H1 (cell line): ENCODE data around the gene DDX11. TPM values are rescaled to one million over a fixed set of nuclear protein-coding genes. Genes with fewer than 3 reads are reported as not detected.

ENCODE experiments used
- BACH1 ChIP-seq: IDR thresholded peaks from 2 replicates; pipeline ENCODE4 v1.6.1; 2012; ENCODE audit warnings: low read length, improper control_type of control experiment
- CBX5 ChIP-seq: fragments of 300-800, 300-1000 bp; sonication (generic); IDR thresholded peaks from 2 replicates; pipeline ENCODE4 v1.7.1; 2016; ENCODE audit warnings: antibody characterized with exemption, low read length, low read depth
- HDAC6 ChIP-seq: IDR thresholded peaks from one replicate; pipeline ENCODE4 v1.7.1; 2012; ENCODE audit warnings: low read depth, mild to moderate bottlenecking, inconsistent platforms, low read length, moderate library complexity
- JUND ChIP-seq: IDR thresholded peaks from 2 replicates; pipeline ENCODE4 v1.6.1; 2011; ENCODE audit warnings: mild to moderate bottlenecking, improper control_type of control experiment, low read length
- KDM4A ChIP-seq: IDR thresholded peaks from one replicate; pipeline ENCODE4 v1.7.1; 2012; ENCODE audit warnings: low read depth, mild to moderate bottlenecking, moderate library complexity, low read length, inconsistent platforms; ENCODE audit not compliant: severe bottlenecking
- NRF1 ChIP-seq: IDR thresholded peaks from 2 replicates; pipeline ENCODE4 v1.6.1; 2011; ENCODE audit warnings: mild to moderate bottlenecking, low read depth, low read length, improper control_type of control experiment
- POU5F1 ChIP-seq: IDR thresholded peaks from 2 replicates; pipeline ENCODE4 v1.6.1; 2011; ENCODE audit warnings: low read depth, mild to moderate bottlenecking, low read length, moderate library complexity
- SAP30 ChIP-seq: fragments of 300-600 bp; sonication (generic); IDR thresholded peaks from 2 replicates; pipeline ENCODE4 v1.7.1; 2012; ENCODE audit warnings: low read length, moderate library complexity, mild to moderate bottlenecking, inconsistent platforms; ENCODE audit not compliant: insufficient read depth, insufficient replicate concordance
- SP2 ChIP-seq: IDR thresholded peaks from 2 replicates; pipeline ENCODE4 v1.6.1; 2012; ENCODE audit warnings: mild to moderate bottlenecking, low read length, inconsistent platforms
- SUZ12 ChIP-seq: fragments of 200-600 bp; sonication (generic); IDR thresholded peaks from 2 replicates; pipeline ENCODE4 v1.6.1; 2012; ENCODE audit warnings: mild to moderate bottlenecking, inconsistent platforms, low read length, moderate library complexity, mixed read lengths
- TAF1 ChIP-seq: IDR thresholded peaks from 2 replicates; pipeline ENCODE4 v1.6.1; 2011; ENCODE audit warnings: mild to moderate bottlenecking, low read depth, low read length
- YY1 ChIP-seq: IDR thresholded peaks from 2 replicates; pipeline ENCODE4 v1.6.1; 2011; ENCODE audit warnings: low read depth, mild to moderate bottlenecking, low read length
- polyA plus RNA-seq, 7 experiments: library from polyadenylated mRNA; depleted of rRNA in 3 of 7; stranded (reverse) in 5 of 7; unstranded in 2 of 7; fragments of >200 nt in 5 of 7; fragments of 200-250 nt in 2 of 7; gene quantifications; 1 replicate in 5 of 7; 2 replicates in 1 of 7; 4 replicates in 1 of 7; pipeline versions ENCODE4 v1.2.1 to v1.2.3, GENCODE V29; 2011 to 2013; ENCODE audit warnings: missing spikeins in 2 of 7, mixed read lengths in 2 of 7
- total RNA-seq: library from RNA; stranded (reverse); fragmentation: NEBNext Ultra II Directional; extraction: Animal tissue kit (Norgen Biotek cat#: 25700); gene quantifications from 2 replicates; pipeline ENCODE4 v1.2.1, GENCODE V29; 2021
- TF ChIP-seq, protein P1 (sequence below): IDR thresholded peaks from 2 replicates; pipeline ENCODE4 v1.6.1; 2011; ENCODE audit warnings: low read depth, mild to moderate bottlenecking, low read length; ENCODE audit not compliant: insufficient read depth

The DDX11 gene
- total and polyA plus RNA-seq, 2 of the 8 experiments (the other 6 are each of a cell fraction or from before 2014, with no cell fraction given), result 61.6 to 141 TPM

DNA sequence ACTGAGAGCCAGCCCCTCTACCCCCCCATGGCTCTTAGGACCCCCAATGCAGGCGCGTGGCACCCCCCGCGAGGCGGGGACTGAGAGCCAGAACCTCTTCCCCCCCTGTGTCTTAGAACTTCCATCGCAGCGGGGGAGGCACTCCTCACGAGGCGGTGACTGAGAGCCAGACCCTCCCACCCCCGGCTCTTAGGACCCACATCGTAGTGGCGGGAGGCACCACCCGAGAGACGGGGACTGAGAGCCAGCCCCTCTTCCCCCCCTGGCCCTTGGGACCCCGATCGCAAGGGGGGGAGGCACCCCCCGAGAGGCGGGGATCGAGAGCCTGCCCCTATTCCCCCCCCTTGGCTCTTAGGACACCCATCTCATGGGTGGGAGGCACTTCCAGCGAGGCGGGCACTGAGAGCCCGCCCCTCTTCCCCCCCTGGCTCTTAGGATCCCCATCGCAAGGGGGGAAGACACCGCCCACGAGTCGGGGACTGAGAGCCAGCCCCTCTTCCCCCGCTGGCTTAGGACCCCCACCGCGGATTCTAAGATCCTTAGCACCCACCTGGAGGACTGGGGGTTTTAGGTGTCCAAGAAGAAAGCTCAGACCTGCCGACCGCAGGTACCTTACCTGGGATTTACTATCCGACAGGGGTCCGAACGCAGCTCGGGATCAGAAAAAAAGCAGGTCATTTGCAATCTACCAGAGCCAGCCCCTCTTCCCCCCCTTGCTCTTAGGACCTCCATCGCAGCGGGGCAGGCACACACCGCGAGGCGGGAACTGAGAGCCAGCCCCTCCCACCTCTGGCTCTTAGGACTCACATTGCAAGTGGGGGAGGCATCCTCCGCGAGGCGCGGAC lies 44.9 kb downstream of the DDX11 start (continued):
- TF ChIP-seq SUZ12, result peak; percentile 34; the same call in 1 of the 2 replicates
- no peak for TF ChIP-seq YY1
- TF ChIP-seq KDM4A, result peak; percentile 58
- no peak for TF ChIP-seq BACH1
- no peak for TF ChIP-seq POU5F1
- TF ChIP-seq, protein P1, sequence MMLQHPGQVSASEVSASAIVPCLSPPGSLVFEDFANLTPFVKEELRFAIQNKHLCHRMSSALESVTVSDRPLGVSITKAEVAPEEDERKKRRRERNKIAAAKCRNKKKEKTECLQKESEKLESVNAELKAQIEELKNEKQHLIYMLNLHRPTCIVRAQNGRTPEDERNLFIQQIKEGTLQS, result no peak
- TF ChIP-seq TAF1, result no peak
- no peak for TF ChIP-seq CBX5
- no peak for TF ChIP-seq NRF1
- TF ChIP-seq SAP30, result no peak
- no peak for TF ChIP-seq SP2
- no peak for TF ChIP-seq HDAC6
- TF ChIP-seq JUND, result no peak
